HEK293 (cell line): Measurements from ENCODE around the gene MARCHF3.

Experiments
- CTCF ChIA-PET: fragments of 350-600 bp; formaldehyde crosslinking; extraction: SDS; loops from one replicate; lab custom pipeline; 2021; ENCODE audit warnings: antibody characterized with exemption; lab: Yijun Ruan, JAX
- POLR2A ChIA-PET: fragments of 300-600 bp; formaldehyde crosslinking; extraction: SDS; loops from one replicate; lab custom pipeline; 2020; ENCODE audit warnings: antibody characterized with exemption, inconsistent platforms; lab: Yijun Ruan, JAX
- H3K27ac ChIP-seq: fragments of 200-500 bp; sonication (Bioruptor generic); 2 replicates; pipeline ENCODE4 v1.5.1; 2014; ENCODE audit warnings: low read depth, low read length, control low read depth, inconsistent platforms; ENCODE audit errors: extremely low read depth
- H3K36me3 ChIP-seq, 2 experiments: fragments of 200-500 bp in 1 of 2; sonication (Bioruptor generic) in 1 of 2; 1 replicate in 1 of 2; 2 replicates in 1 of 2; pipeline ENCODE4 v1.5.1; 2014 to 2017; ENCODE audit warnings: inconsistent platforms in 2 of 2, low read length in 2 of 2; ENCODE audit not compliant: control insufficient read depth in 2 of 2, insufficient read depth in 1 of 2
- H3K4me1 ChIP-seq: fragments of 200-500 bp; sonication (Bioruptor generic); 2 replicates; pipeline ENCODE4 v1.5.1; 2014; ENCODE audit warnings: mild to moderate bottlenecking, low read length, inconsistent platforms; ENCODE audit not compliant: control insufficient read depth, insufficient read depth
- H3K4me3 ChIP-seq: 2 replicates; pipeline ENCODE4 v1.5.1; 2011; ENCODE audit warnings: low read depth, mild to moderate bottlenecking, control low read depth, low read length, moderate library complexity
- H3K9me3 ChIP-seq: fragments of 200-500 bp; sonication (Bioruptor generic); 2 replicates; pipeline ENCODE4 v1.5.1; 2014; ENCODE audit warnings: low read depth, low read length, inconsistent platforms; ENCODE audit not compliant: control insufficient read depth, insufficient read depth
- PBX3 ChIP-seq: sonication (generic); formaldehyde crosslinking; IDR thresholded peaks from 2 replicates; pipeline ENCODE4 v1.8.1; 2022; ENCODE audit warnings: mild to moderate bottlenecking, moderate library complexity, missing genetic modification reagents
- SP7 ChIP-seq: fragments of 450-650 bp; formaldehyde crosslinking; IDR thresholded peaks from 2 replicates; pipeline ENCODE4 v1.5.1; 2016; ENCODE audit warnings: missing biosample characterization, missing genetic modification characterization
- ZBTB11 ChIP-seq: fragments of 450-650 bp; formaldehyde crosslinking; conservative IDR thresholded peaks from 2 replicates; pipeline ENCODE4 v1.5.1; 2016; ENCODE audit warnings: low read depth, missing biosample characterization, missing genetic modification characterization
- ZBTB20 ChIP-seq: fragments of 450-650 bp; formaldehyde crosslinking; IDR thresholded peaks from 2 replicates; pipeline ENCODE4 v1.5.1; 2016; ENCODE audit warnings: missing biosample characterization, missing genetic modification characterization
- ZBTB6 ChIP-seq: fragments of 450-650 bp; formaldehyde crosslinking; IDR thresholded peaks from 2 replicates; pipeline ENCODE4 v1.5.1; 2017; ENCODE audit warnings: missing biosample characterization, missing genetic modification characterization
- ZFP3 ChIP-seq: fragments of 450-650 bp; formaldehyde crosslinking; IDR thresholded peaks from 2 replicates; pipeline ENCODE4 v1.5.1; 2016; ENCODE audit warnings: low read depth, missing biosample characterization, missing genetic modification characterization
- ZFP69B ChIP-seq: fragments of 450-650 bp; formaldehyde crosslinking; IDR thresholded peaks from 2 replicates; pipeline ENCODE4 v1.5.1; 2016; ENCODE audit warnings: missing biosample characterization, missing genetic modification characterization
- ZNF10 ChIP-seq: fragments of 450-650 bp; formaldehyde crosslinking; IDR thresholded peaks from 2 replicates; pipeline ENCODE4 v1.5.1; 2017; ENCODE audit warnings: missing biosample characterization, missing genetic modification characterization
- ZNF121 ChIP-seq: fragments of 450-650 bp; formaldehyde crosslinking; IDR thresholded peaks from 2 replicates; pipeline ENCODE4 v1.5.1; 2016; ENCODE audit warnings: missing biosample characterization, missing genetic modification characterization
- ZNF202 ChIP-seq: fragments of 450-650 bp; formaldehyde crosslinking; IDR thresholded peaks from 2 replicates; pipeline ENCODE4 v1.5.1; 2016; ENCODE audit warnings: missing biosample characterization, missing genetic modification characterization, borderline replicate concordance
- ZNF341 ChIP-seq: fragments of 450-650 bp; formaldehyde crosslinking; IDR thresholded peaks from 2 replicates; pipeline ENCODE4; 2016; ENCODE audit warnings: low read depth, missing biosample characterization, missing genetic modification characterization
- ZNF394 ChIP-seq: fragments of 450-650 bp; formaldehyde crosslinking; IDR thresholded peaks from 2 replicates; pipeline ENCODE4 v1.5.1; 2016; ENCODE audit warnings: missing biosample characterization, missing genetic modification characterization, mild to moderate bottlenecking, moderate library complexity, borderline replicate concordance
- ZNF549 ChIP-seq: fragments of 450-650 bp; IDR thresholded peaks from 2 replicates; pipeline ENCODE4 v1.5.1; 2018; ENCODE audit warnings: missing biosample characterization, missing genetic modification characterization, mild to moderate bottlenecking, inconsistent platforms, moderate library complexity
- ZNF555 ChIP-seq: fragments of 450-650 bp; formaldehyde crosslinking; conservative IDR thresholded peaks from 2 replicates; pipeline ENCODE4 v1.5.1; 2017; ENCODE audit warnings: missing biosample characterization, mild to moderate bottlenecking, missing genetic modification characterization, inconsistent platforms
- ZNF580 ChIP-seq: fragments of 450-650 bp; formaldehyde crosslinking; IDR thresholded peaks from 2 replicates; pipeline ENCODE4 v1.5.1; 2016; ENCODE audit warnings: missing biosample characterization, missing genetic modification characterization
- ZSCAN23 ChIP-seq: fragments of 450-650 bp; formaldehyde crosslinking; IDR thresholded peaks from 2 replicates; pipeline ENCODE4 v1.5.1; 2016; ENCODE audit warnings: missing biosample characterization, missing genetic modification characterization
- TF ChIP-seq, protein P1 (sequence below): fragments of 450-650 bp; formaldehyde crosslinking; IDR thresholded peaks from 2 replicates; pipeline ENCODE4 v1.5.1; 2017; ENCODE audit warnings: missing biosample characterization, missing genetic modification characterization
- TF ChIP-seq, protein P2 (sequence below): fragments of 450-650 bp; IDR thresholded peaks from 2 replicates; pipeline ENCODE4 v1.5.1; 2018; ENCODE audit warnings: missing biosample characterization, missing genetic modification characterization

The MARCHF3 gene

GRCh38 chr5:127056896-127057295 lies 26.5 kb upstream of the MARCHF3 start:
- ChIA-PET POLR2A (no interaction called here), CTCF (interaction anchor here (1.3 kb wide), 1 partner anchor 381 kb away, joined by 4 read pairs; no protein-coding TSS in a partner anchor)
- Histone ChIP-seq H3K27ac (no peak overlapping the region), H3K36me3 (peaks cover 0 to 21% of the 10 kb centered on the region in 2 experiments; a peak in 1 of 3 replicates), H3K9me3 (no peaks in the 10 kb centered on the region), H3K4me3 (no peak overlapping the region), H3K4me1 (peaks cover 3% of the 10 kb centered on the region; the same call in 1 of the 2 replicates)
- TF ChIP-seq SP7: no peak
- no peak for TF ChIP-seq ZNF549 (tag by site-specific recombination)
- TF ChIP-seq ZFP69B (tag by site-specific recombination): no peak
- TF ChIP-seq ZNF555 (tag by site-specific recombination): no peak
- no peak for TF ChIP-seq ZNF580 (tag by site-specific recombination)
- TF ChIP-seq ZNF121 (tag by site-specific recombination): no peak
- no peak for TF ChIP-seq ZNF202 (tag by site-specific recombination)
- no peak for TF ChIP-seq ZNF341 (tag by site-specific recombination)
- no peak for TF ChIP-seq ZNF394 (tag by site-specific recombination)
- no peak for TF ChIP-seq ZBTB6 (tag by site-specific recombination)
- no peak for TF ChIP-seq ZBTB20 (tag by site-specific recombination)
- TF ChIP-seq, protein P1, sequence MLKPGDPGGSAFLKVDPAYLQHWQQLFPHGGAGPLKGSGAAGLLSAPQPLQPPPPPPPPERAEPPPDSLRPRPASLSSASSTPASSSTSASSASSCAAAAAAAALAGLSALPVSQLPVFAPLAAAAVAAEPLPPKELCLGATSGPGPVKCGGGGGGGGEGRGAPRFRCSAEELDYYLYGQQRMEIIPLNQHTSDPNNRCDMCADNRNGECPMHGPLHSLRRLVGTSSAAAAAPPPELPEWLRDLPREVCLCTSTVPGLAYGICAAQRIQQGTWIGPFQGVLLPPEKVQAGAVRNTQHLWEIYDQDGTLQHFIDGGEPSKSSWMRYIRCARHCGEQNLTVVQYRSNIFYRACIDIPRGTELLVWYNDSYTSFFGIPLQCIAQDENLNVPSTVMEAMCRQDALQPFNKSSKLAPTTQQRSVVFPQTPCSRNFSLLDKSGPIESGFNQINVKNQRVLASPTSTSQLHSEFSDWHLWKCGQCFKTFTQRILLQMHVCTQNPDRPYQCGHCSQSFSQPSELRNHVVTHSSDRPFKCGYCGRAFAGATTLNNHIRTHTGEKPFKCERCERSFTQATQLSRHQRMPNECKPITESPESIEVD: no peak
- TF ChIP-seq ZNF10: no peak
- TF ChIP-seq ZSCAN23 (tag by site-specific recombination): no peak
- TF ChIP-seq ZFP3 (tag by site-specific recombination): no peak
- TF ChIP-seq, protein P2, sequence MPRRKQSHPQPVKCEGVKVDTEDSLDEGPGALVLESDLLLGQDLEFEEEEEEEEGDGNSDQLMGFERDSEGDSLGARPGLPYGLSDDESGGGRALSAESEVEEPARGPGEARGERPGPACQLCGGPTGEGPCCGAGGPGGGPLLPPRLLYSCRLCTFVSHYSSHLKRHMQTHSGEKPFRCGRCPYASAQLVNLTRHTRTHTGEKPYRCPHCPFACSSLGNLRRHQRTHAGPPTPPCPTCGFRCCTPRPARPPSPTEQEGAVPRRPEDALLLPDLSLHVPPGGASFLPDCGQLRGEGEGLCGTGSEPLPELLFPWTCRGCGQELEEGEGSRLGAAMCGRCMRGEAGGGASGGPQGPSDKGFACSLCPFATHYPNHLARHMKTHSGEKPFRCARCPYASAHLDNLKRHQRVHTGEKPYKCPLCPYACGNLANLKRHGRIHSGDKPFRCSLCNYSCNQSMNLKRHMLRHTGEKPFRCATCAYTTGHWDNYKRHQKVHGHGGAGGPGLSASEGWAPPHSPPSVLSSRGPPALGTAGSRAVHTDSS (tag by site-specific recombination): no peak
- TF ChIP-seq PBX3 (CRISPR knock-in tag): no peak
- no peak for TF ChIP-seq ZBTB11 (tag by site-specific recombination)
